PC-9 (cell line): ENCODE data around the gene PGBD5. TPM values are rescaled to one million over a fixed set of nuclear protein-coding genes. Genes with fewer than 3 reads are reported as not detected.

Source experiments
- BruUV-seq: library from RNA; stranded (reverse); fragments of 400-500 nt; replicated peaks from 2 replicates; lab custom pipeline; 2021; lab: Mats Ljungman, UMichigan
- CTCF ChIA-PET: fragments of 300-600 bp; sonication (Branson Sonifier 250); formaldehyde crosslinking; loops from one replicate; lab custom pipeline; 2022; ENCODE audit warnings: antibody characterized with exemption; lab: Charles Lee
- POLR2A ChIA-PET: fragments of 300-600 bp; sonication (Branson Sonifier 250); formaldehyde crosslinking; loops from one replicate; lab custom pipeline; 2022; ENCODE audit warnings: antibody characterized with exemption; ENCODE audit not compliant: unreplicated experiment; lab: Charles Lee
- DNase-seq, 2 experiments: peaks; one replicate each; pipeline versions ENCODE4 v3.0.0 to v3.0.0-alpha.2; 2015 to 2022; ENCODE audit warnings: mixed read lengths in 1 of 2
- H2AFZ ChIP-seq: fragments of 200-600 bp; sonication (generic); 2 replicates; pipeline ENCODE4 v1.8.1; 2017; ENCODE audit warnings: antibody characterized with exemption
- H3F3A ChIP-seq: fragments of 200-600 bp; sonication (generic); 2 replicates; pipeline ENCODE4 v1.8.1; 2017; ENCODE audit warnings: antibody characterized with exemption, mild to moderate bottlenecking, low read depth; ENCODE audit not compliant: insufficient read depth
- H3K27ac ChIP-seq: fragments of 200-600 bp; sonication (generic); 2 replicates; pipeline ENCODE4 v1.6.1; 2016; ENCODE audit warnings: mixed run types
- H3K27me3 ChIP-seq: fragments of 200-600 bp; sonication (generic); 2 replicates; pipeline ENCODE4 v1.6.1; 2016; ENCODE audit warnings: low read depth, mixed run types; ENCODE audit not compliant: insufficient read depth
- H3K36me3 ChIP-seq: fragments of 200-600 bp; sonication (generic); 2 replicates; pipeline ENCODE4 v1.6.1; 2016; ENCODE audit warnings: low read depth, mixed run types
- H3K4me1 ChIP-seq: fragments of 200-600 bp; sonication (generic); replicated peaks from 2 replicates; pipeline ENCODE4 v1.6.1; 2016; ENCODE audit warnings: mixed run types; ENCODE audit not compliant: insufficient read depth
- H3K4me2 ChIP-seq: fragments of 200-600 bp; sonication (generic); 2 replicates; pipeline ENCODE4 v1.6.1; 2017; ENCODE audit warnings: mixed run types
- H3K4me3 ChIP-seq: fragments of 200-600 bp; sonication (generic); 2 replicates; pipeline ENCODE4 v1.6.1; 2016; ENCODE audit warnings: mixed run types
- H3K79me2 ChIP-seq: fragments of 200-600 bp; sonication (generic); 2 replicates; pipeline ENCODE4 v1.6.1; 2017; ENCODE audit warnings: low read depth, mixed run types
- H3K9me2 ChIP-seq: fragments of 200-600 bp; sonication (generic); 2 replicates; pipeline ENCODE4 v1.8.1; 2017; ENCODE audit warnings: mild to moderate bottlenecking; ENCODE audit not compliant: insufficient read depth
- H3K9me3 ChIP-seq: fragments of 200-600 bp; sonication (generic); 2 replicates; pipeline ENCODE4 v1.8.1; 2016; ENCODE audit warnings: low read depth; ENCODE audit not compliant: insufficient read depth
- H4K20me1 ChIP-seq: fragments of 200-600 bp; sonication (generic); 2 replicates; pipeline ENCODE4 v1.8.1; 2017; ENCODE audit not compliant: insufficient read depth
- CTCF ChIP-seq: fragments of 200-600 bp; sonication (generic); conservative IDR thresholded peaks from 2 replicates; pipeline ENCODE4 v1.6.1; 2017; ENCODE audit warnings: mixed run types, antibody characterized with exemption, mild to moderate bottlenecking, moderate library complexity
- EZH2 ChIP-seq: fragments of 200-600 bp; sonication (generic); IDR thresholded peaks from 2 replicates; pipeline ENCODE4 v1.8.0; 2017; ENCODE audit warnings: antibody characterized with exemption, low read depth
- intact Hi-C: fragments of 100-400 bp; cut with micrococcal nuclease; formaldehyde crosslinking; loops from one replicate; pipeline ENCODE4 v1.10.0; 2022; ENCODE audit not compliant: unreplicated experiment
- total RNA-seq: library from RNA; stranded (reverse); gene quantifications from 2 replicates; pipeline ENCODE4 v1.2.3, GENCODE V29; 2021

Gene PGBD5
- total RNA-seq, 1 experiment from 2014 or later, result not detected

GRCh38 chr1:230314142-230314470, 112.0 kb downstream of the PGBD5 start:
- intact Hi-C loops, result loop anchor here (5.0 to 10.0 kb wide), 3 partner anchors 532 to 809 kb away; partner anchors contain the start of gene NUP133
- no peak overlapping the region for H3K4me3 ChIP-seq

GRCh38 chr1:230313453-230314141, 112.5 kb downstream of the PGBD5 start:
- ChIA-PET CTCF (no interaction called here), POLR2A (no interaction called here)
- H3K27ac ChIP-seq, result no peak overlapping the region

More at GRCh38 chr1:230314142-230314470, 112.0 kb downstream of the PGBD5 start:
- POLR2A ChIA-PET, result no interaction called here
- TF ChIP-seq CTCF, result no peak
- TF ChIP-seq EZH2, result no peak
- Histone ChIP-seq H3K27ac (no peak overlapping the region), H3K27me3 (peaks cover 32% of the 10 kb centered on the region), H3K36me3 (no peaks in the 10 kb centered on the region), H2AFZ (no peak overlapping the region), H4K20me1 (no peaks in the 10 kb centered on the region), H3K4me2 (no peak overlapping the region), H3K79me2 (no peaks in the 10 kb centered on the region), H3K4me1 (no peaks in the 10 kb centered on the region), H3K9me2 (no peaks in the 10 kb centered on the region), H3F3A (no peaks in the 10 kb centered on the region), H3K9me3 (no peaks in the 10 kb centered on the region)
- CTCF ChIA-PET, result no interaction called here
- no TSS peak for BruUV-seq
- DNase-seq, result no peak

GRCh38 chr1:230312676-230313075, 113.5 kb downstream of the PGBD5 start:
- intact Hi-C loops, result loop anchor here (5.0 to 10.0 kb wide), 3 partner anchors 530 to 808 kb away; partner anchors contain the start of gene NUP133
- POLR2A ChIA-PET, result no interaction called here
- no TSS peak for BruUV-seq

More at GRCh38 chr1:230313453-230314141, 112.5 kb downstream of the PGBD5 start:
- no TSS peak for BruUV-seq
- H3K36me3 ChIP-seq, result no peaks in the 10 kb centered on the region
- no peak overlapping the region for H3K4me2 ChIP-seq
- H3K9me2 ChIP-seq, result no peaks in the 10 kb centered on the region
- no peaks in the 10 kb centered on the region for H4K20me1 ChIP-seq
- H3K27me3 ChIP-seq, result peaks cover 30% of the 10 kb centered on the region
- no peaks in the 10 kb centered on the region for H3F3A ChIP-seq
- no peaks in the 10 kb centered on the region for H3K79me2 ChIP-seq
- no peak overlapping the region for H3K4me3 ChIP-seq
- TF ChIP-seq EZH2 (no peak), CTCF (no peak)
- no peak overlapping the region for H2AFZ ChIP-seq
- intact Hi-C loops, result loop anchor here (5.0 to 10.0 kb wide), 3 partner anchors 531 to 809 kb away; partner anchors contain the start of gene NUP133
- DNase-seq, result no peak
- H3K9me3 ChIP-seq, result no peaks in the 10 kb centered on the region
- peaks cover 1% of the 10 kb centered on the region; the same call in 1 of the 2 replicates for H3K4me1 ChIP-seq

More at GRCh38 chr1:230312676-230313075, 113.5 kb downstream of the PGBD5 start:
- CTCF ChIA-PET, result no interaction called here
- Histone ChIP-seq H3K9me3 (no peaks in the 10 kb centered on the region), H4K20me1 (no peaks in the 10 kb centered on the region), H3K9me2 (no peaks in the 10 kb centered on the region), H3K79me2 (no peaks in the 10 kb centered on the region), H3K27ac (no peak overlapping the region), H3K4me2 (no peak overlapping the region), H3K27me3 (peaks cover 25% of the 10 kb centered on the region), H3K4me1 (peaks cover 8% of the 10 kb centered on the region), H3K36me3 (no peaks in the 10 kb centered on the region), H3K4me3 (no peak overlapping the region), H2AFZ (no peak overlapping the region), H3F3A (peaks cover 3% of the 10 kb centered on the region; the same call in 1 of the 2 replicates)
- TF ChIP-seq EZH2 (no peak), CTCF (no peak)
- DNase-seq, result no peak
